ENCODE measurements around the gene ARMC2.

Gene ARMC2

GRCh38 chr6:109023356-109023925 lies 175.2 kb downstream of the ARMC2 start:
- Histone ChIP-seq H3K36me3 (ENCODE audit: insufficient read depth, low read length) (no peaks in the 10 kb centered on the region), H2AFZ (ENCODE audit: low read length) (no peak overlapping the region), H3K27ac (ENCODE audit: low read depth, low read length, poor library complexity, severe bottlenecking) (peak overlapping the region; percentile 49), H3K79me2 (ENCODE audit: insufficient read depth, low read length) (no peaks in the 10 kb centered on the region), H3K27me3 (ENCODE audit: insufficient read depth, low read length) (no peaks in the 10 kb centered on the region), H3F3A (ENCODE audit: insufficient read depth, low read length) (no peaks in the 10 kb centered on the region), H3K9me3 (ENCODE audit: low read length) (no peaks in the 10 kb centered on the region), H4K20me1 (ENCODE audit: insufficient read depth, low read length) (no peaks in the 10 kb centered on the region), H3K9me2 (ENCODE audit: low read depth, low read length) (no peaks in the 10 kb centered on the region), H3K4me2 (ENCODE audit: low read length) (no peak overlapping the region), H3K4me3 (ENCODE audit: low read depth, low read length, poor library complexity, severe bottlenecking) (no peak overlapping the region), H3K9ac (ENCODE audit: low read length) (no peak overlapping the region), H3K4me1 (ENCODE audit: insufficient read depth, low read length, severe bottlenecking) (peaks cover 43% of the 10 kb centered on the region)
- TF ChIP-seq EZH2 (IDR thresholded peaks at IDR 0.05; ENCODE audit: borderline replicate concordance, low read length) (no peak), CTCF (IDR thresholded peaks at IDR 0.05; ENCODE audit: low read length) (no peak)

Measured in OCI-LY1 (cell line).